Endothelial cell of umbilical vein (primary cell): ENCODE data around the gene ANKMY1.
A peak's percentile ranks its signal among the peaks of the same experiment; 100 is the strongest.

ENCODE experiments used
- EZH2 ChIP-seq: IDR thresholded peaks from 2 replicates; pipeline ENCODE4 v1.6.1; 2012; ENCODE audit warnings: borderline replicate concordance, low read depth, mild to moderate bottlenecking, moderate library complexity, low read length, inconsistent platforms; ENCODE audit not compliant: severe bottlenecking
- MAX ChIP-seq: IDR thresholded peaks from 2 replicates; pipeline ENCODE4 v1.6.1; 2011; ENCODE audit not compliant: insufficient read depth, insufficient read length
- POLR2A ChIP-seq: IDR thresholded peaks from 2 replicates; pipeline ENCODE4 v1.6.1; 2012; ENCODE audit warnings: low read depth, mild to moderate bottlenecking, control low read depth, low read length
- POLR2AphosphoS5 ChIP-seq: IDR thresholded peaks from 2 replicates; pipeline ENCODE4 v1.6.1; 2012; ENCODE audit warnings: low read depth, mild to moderate bottlenecking, control low read depth, low read length, moderate library complexity; ENCODE audit not compliant: insufficient read depth
- TF ChIP-seq, protein P1 (sequence below), 2 donors: IDR thresholded peaks; 1 replicate in 1 of 2; 2 replicates in 1 of 2; pipeline ENCODE4 v1.5.1; 2011; ENCODE audit warnings: low read length in 2 of 2, mild to moderate bottlenecking in 2 of 2, moderate library complexity in 2 of 2, control low read depth in 1 of 2, inconsistent platforms in 1 of 2, low read depth in 1 of 2; ENCODE audit not compliant: insufficient read depth in 1 of 2; ENCODE audit errors: extremely low read depth in 1 of 2

DNA sequence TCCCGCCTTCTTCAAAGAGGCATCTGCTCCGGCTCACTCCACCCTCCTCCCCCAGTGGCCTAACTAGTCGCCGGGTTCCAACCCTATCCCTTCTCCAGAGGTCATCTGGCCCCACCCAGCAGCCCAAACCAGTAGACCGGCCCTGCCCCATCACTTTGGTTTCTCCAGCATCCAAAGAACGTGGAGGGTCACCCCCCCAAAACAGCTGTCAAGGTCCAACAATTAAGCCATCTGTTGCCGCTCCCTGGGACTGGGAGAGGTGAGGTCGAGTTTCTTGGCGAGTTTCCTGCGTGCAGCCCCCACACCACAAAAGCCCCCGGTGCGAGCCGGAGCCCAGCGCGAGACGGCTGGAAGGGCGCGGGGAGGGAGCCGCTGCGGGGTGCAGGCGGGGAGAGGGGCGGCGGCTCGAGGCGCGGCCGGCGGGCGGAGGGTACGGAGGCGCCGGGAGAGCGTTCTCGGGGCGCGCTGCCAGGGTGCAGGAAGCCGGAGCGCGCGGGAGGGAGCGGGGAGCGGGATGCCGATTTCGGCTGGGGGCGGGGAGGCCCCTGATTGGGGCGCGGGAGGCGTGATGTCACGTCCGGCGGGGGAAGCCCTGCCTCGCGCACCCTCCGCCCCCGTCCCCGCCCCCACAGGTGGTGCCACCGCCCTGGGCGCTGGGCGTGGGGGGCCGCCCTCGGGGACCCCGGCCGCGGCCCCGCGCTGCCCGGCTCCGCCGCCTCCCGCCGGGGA lies 122.9 kb downstream of the ANKMY1 start:
- no peak for TF ChIP-seq MAX
- TF ChIP-seq POLR2AphosphoS5: peak; percentile 25
- TF ChIP-seq, protein P1, sequence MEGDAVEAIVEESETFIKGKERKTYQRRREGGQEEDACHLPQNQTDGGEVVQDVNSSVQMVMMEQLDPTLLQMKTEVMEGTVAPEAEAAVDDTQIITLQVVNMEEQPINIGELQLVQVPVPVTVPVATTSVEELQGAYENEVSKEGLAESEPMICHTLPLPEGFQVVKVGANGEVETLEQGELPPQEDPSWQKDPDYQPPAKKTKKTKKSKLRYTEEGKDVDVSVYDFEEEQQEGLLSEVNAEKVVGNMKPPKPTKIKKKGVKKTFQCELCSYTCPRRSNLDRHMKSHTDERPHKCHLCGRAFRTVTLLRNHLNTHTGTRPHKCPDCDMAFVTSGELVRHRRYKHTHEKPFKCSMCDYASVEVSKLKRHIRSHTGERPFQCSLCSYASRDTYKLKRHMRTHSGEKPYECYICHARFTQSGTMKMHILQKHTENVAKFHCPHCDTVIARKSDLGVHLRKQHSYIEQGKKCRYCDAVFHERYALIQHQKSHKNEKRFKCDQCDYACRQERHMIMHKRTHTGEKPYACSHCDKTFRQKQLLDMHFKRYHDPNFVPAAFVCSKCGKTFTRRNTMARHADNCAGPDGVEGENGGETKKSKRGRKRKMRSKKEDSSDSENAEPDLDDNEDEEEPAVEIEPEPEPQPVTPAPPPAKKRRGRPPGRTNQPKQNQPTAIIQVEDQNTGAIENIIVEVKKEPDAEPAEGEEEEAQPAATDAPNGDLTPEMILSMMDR (IDR thresholded peaks at IDR 0.05; ENCODE audit: extremely low read depth in 1 of 2, insufficient read depth in 1 of 2, low read depth in 1 of 2, low read length in 2 of 2): no peak
- no peak for TF ChIP-seq POLR2A
- no peak for TF ChIP-seq EZH2
